Astrocyte (in vitro differentiated cells and primary cell): ENCODE data around the gene MOG. TPM values are rescaled to one million over a fixed set of nuclear protein-coding genes. Genes with fewer than 3 reads are reported as not detected.
A peak's percentile ranks its signal among the peaks of the same experiment; 100 is the strongest.

Experiments
- DNase-seq: peaks from one replicate; pipeline ENCODE4 v3.0.0-alpha.2; 2010; ENCODE audit warnings: low read depth
- FAIRE-seq: peaks from 2 replicates; lab custom pipeline; 2011; peaks lifted over from hg19 to GRCh38; lab: Jason Lieb, UNC
- H2AFZ ChIP-seq: 2 replicates; pipeline ENCODE4 v1.6.0; 2012; ENCODE audit warnings: low read depth, low read length, inconsistent platforms
- H3K27ac ChIP-seq: 2 replicates; pipeline ENCODE4 v1.5.1; 2011; ENCODE audit warnings: low read depth, low read length, inconsistent platforms
- H3K27me3 ChIP-seq: 2 replicates; pipeline ENCODE4 v1.6.0; 2011; ENCODE audit warnings: low read length, inconsistent platforms; ENCODE audit not compliant: insufficient read depth
- H3K36me3 ChIP-seq: 2 replicates; pipeline ENCODE4 v1.5.1; 2011; ENCODE audit warnings: low read length, inconsistent platforms; ENCODE audit not compliant: insufficient read depth
- H3K4me1 ChIP-seq: 2 replicates; pipeline ENCODE4 v1.5.1; 2011; ENCODE audit warnings: low read length, inconsistent platforms; ENCODE audit not compliant: insufficient read depth
- H3K4me2 ChIP-seq: 2 replicates; pipeline ENCODE4 v1.6.0; 2012; ENCODE audit warnings: low read length, inconsistent platforms
- H3K4me3 ChIP-seq: 2 replicates; pipeline ENCODE4 v1.5.1; 2011; ENCODE audit warnings: low read depth, mild to moderate bottlenecking, low read length, inconsistent platforms; ENCODE audit not compliant: insufficient read depth
- H3K79me2 ChIP-seq: 2 replicates; pipeline ENCODE4 v1.6.0; 2012; ENCODE audit warnings: mild to moderate bottlenecking, low read length, inconsistent platforms; ENCODE audit not compliant: insufficient read depth
- H3K9ac ChIP-seq: 2 replicates; pipeline ENCODE4 v1.6.0; 2012; ENCODE audit warnings: mild to moderate bottlenecking, low read length, inconsistent platforms
- H3K9me3 ChIP-seq: 2 replicates; pipeline ENCODE4 v1.5.1; 2012; ENCODE audit warnings: low read depth, mild to moderate bottlenecking, low read length, inconsistent platforms; ENCODE audit not compliant: insufficient read depth
- H4K20me1 ChIP-seq: 2 replicates; pipeline ENCODE4 v1.6.0; 2012; ENCODE audit warnings: low read length, inconsistent platforms; ENCODE audit not compliant: insufficient read depth
- H3K27ac Mint-ChIP-seq: one replicate; pipeline ENCODE4 v1.8.0; 2021; ENCODE audit warnings: mild to moderate bottlenecking, mixed read lengths; ENCODE audit not compliant: unreplicated experiment
- H3K27me3 Mint-ChIP-seq: one replicate; pipeline ENCODE4 v1.8.0; 2021; ENCODE audit warnings: low read depth, mixed read lengths; ENCODE audit not compliant: unreplicated experiment
- H3K36me3 Mint-ChIP-seq: one replicate; pipeline ENCODE4 v1.8.0; 2021; ENCODE audit warnings: low read depth, mixed read lengths; ENCODE audit not compliant: unreplicated experiment
- H3K4me1 Mint-ChIP-seq: one replicate; pipeline ENCODE4 v1.8.0; 2021; ENCODE audit warnings: low read depth, mixed read lengths; ENCODE audit not compliant: unreplicated experiment
- H3K4me3 Mint-ChIP-seq: one replicate; pipeline ENCODE4 v1.8.0; 2021; ENCODE audit warnings: mild to moderate bottlenecking, moderate library complexity, mixed read lengths; ENCODE audit not compliant: unreplicated experiment
- H3K9me3 Mint-ChIP-seq: one replicate; pipeline ENCODE4 v1.8.0; 2021; ENCODE audit warnings: mild to moderate bottlenecking, mixed read lengths; ENCODE audit not compliant: unreplicated experiment
- EZH2 ChIP-seq: IDR thresholded peaks from 2 replicates; pipeline ENCODE4 v1.6.1; 2012; ENCODE audit warnings: mild to moderate bottlenecking, low read length, inconsistent platforms; ENCODE audit not compliant: insufficient read depth
- total RNA-seq: library from RNA; stranded (reverse); gene quantifications from 2 replicates; pipeline ENCODE4 v1.2.1, GENCODE V29; 2021
- TF ChIP-seq, protein P1 (sequence below): IDR thresholded peaks from 2 replicates; pipeline ENCODE4 v1.5.1; 2011; ENCODE audit warnings: low read depth, mild to moderate bottlenecking, inconsistent platforms, low read length, moderate library complexity; ENCODE audit not compliant: insufficient read depth

Gene MOG
- total RNA-seq, 1 donor from 2014 or later: not detected

DNA sequence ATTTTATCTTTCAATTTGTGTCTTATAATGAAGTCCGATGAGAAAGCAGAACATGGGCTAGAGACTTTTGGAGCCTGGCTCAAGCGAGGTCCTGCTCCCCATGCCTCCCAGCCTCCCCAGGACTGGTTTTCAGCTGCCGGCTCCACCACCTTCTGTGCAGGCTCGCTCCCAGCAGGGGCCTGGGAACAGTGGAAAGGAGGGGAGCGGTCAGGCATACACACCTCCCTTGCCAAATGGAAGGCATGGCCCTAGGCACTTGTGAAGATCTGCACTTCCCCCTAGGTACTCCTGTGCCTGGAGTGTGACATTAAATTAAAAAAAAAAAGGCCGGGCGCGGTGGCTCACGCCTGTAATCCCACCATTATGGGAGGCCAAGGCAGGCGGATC is 4.7 kb upstream of the MOG start:
- H4K20me1 ChIP-seq: no peaks in the 10 kb centered on the region
- no peaks in the 10 kb centered on the region for H3K36me3 ChIP-seq
- H3K79me2 ChIP-seq: no peaks in the 10 kb centered on the region
- no peak overlapping the region for H2AFZ ChIP-seq
- no peak overlapping the region for H3K27ac ChIP-seq
- TF ChIP-seq, protein P1, sequence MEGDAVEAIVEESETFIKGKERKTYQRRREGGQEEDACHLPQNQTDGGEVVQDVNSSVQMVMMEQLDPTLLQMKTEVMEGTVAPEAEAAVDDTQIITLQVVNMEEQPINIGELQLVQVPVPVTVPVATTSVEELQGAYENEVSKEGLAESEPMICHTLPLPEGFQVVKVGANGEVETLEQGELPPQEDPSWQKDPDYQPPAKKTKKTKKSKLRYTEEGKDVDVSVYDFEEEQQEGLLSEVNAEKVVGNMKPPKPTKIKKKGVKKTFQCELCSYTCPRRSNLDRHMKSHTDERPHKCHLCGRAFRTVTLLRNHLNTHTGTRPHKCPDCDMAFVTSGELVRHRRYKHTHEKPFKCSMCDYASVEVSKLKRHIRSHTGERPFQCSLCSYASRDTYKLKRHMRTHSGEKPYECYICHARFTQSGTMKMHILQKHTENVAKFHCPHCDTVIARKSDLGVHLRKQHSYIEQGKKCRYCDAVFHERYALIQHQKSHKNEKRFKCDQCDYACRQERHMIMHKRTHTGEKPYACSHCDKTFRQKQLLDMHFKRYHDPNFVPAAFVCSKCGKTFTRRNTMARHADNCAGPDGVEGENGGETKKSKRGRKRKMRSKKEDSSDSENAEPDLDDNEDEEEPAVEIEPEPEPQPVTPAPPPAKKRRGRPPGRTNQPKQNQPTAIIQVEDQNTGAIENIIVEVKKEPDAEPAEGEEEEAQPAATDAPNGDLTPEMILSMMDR: no peak
- TF ChIP-seq EZH2: no peak
- DNase-seq (no peak), FAIRE-seq (no peak)
- Mint-ChIP-seq H3K4me1 (peaks cover 13% of the 10 kb centered on the region), H3K36me3 (no peaks in the 10 kb centered on the region), H3K4me3 (no peak overlapping the region), H3K27me3 (no peaks in the 10 kb centered on the region), H3K27ac (no peak overlapping the region), H3K9me3 (no peaks in the 10 kb centered on the region)
- H3K9me3 ChIP-seq: no peaks in the 10 kb centered on the region
- no peak overlapping the region for H3K4me3 ChIP-seq
- H3K4me1 ChIP-seq: peaks cover 9% of the 10 kb centered on the region
- H3K4me2 ChIP-seq: no peak overlapping the region
- no peak overlapping the region for H3K9ac ChIP-seq
- peaks cover 3% of the 10 kb centered on the region for H3K27me3 ChIP-seq

DNA sequence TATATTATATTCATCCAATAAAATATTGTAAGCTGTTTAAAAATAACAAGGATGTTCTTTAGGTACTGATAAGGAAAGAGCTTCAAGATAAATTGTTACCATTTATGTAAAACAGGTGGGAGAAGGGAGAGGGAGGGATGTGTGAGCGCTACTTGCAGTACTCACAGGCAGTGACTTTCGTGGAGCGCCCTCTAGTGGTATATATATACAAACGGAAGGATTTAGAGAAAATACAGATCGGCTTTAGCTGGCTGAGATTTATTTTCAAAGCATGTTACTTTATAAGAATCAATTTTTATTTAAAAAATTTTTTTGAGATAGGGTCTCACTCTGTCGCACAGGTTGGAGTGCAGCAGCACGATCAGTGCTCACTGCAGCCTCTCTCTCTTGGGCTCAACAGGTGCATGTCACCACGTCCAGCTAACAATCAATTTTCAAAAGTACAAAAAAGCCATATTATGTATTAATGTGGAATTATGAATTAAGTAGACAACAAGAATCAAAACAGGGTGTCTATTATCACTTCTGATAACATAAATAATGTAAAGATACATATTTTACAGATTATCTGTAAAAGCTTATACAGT is 3.3 kb upstream of the MOG start:
- Histone ChIP-seq H3K36me3 (no peaks in the 10 kb centered on the region), H3K4me3 (no peak overlapping the region), H3K9me3 (no peaks in the 10 kb centered on the region), H3K79me2 (no peaks in the 10 kb centered on the region), H2AFZ (no peak overlapping the region), H3K27ac (no peak overlapping the region), H3K4me1 (peaks cover 9% of the 10 kb centered on the region), H3K9ac (no peak overlapping the region), H3K27me3 (peaks cover 3% of the 10 kb centered on the region), H3K4me2 (no peak overlapping the region), H4K20me1 (no peaks in the 10 kb centered on the region)
- peaks cover 13% of the 10 kb centered on the region for H3K4me1 Mint-ChIP-seq
- H3K4me3 Mint-ChIP-seq: no peak overlapping the region
- TF ChIP-seq EZH2: no peak
- TF ChIP-seq, protein P1: peak; percentile 84
- DNase-seq (peak; percentile 52), FAIRE-seq (no peak)
- no peaks in the 10 kb centered on the region for H3K9me3 Mint-ChIP-seq
- no peaks in the 10 kb centered on the region for H3K36me3 Mint-ChIP-seq
- no peaks in the 10 kb centered on the region for H3K27me3 Mint-ChIP-seq
- H3K27ac Mint-ChIP-seq: no peak overlapping the region

DNA sequence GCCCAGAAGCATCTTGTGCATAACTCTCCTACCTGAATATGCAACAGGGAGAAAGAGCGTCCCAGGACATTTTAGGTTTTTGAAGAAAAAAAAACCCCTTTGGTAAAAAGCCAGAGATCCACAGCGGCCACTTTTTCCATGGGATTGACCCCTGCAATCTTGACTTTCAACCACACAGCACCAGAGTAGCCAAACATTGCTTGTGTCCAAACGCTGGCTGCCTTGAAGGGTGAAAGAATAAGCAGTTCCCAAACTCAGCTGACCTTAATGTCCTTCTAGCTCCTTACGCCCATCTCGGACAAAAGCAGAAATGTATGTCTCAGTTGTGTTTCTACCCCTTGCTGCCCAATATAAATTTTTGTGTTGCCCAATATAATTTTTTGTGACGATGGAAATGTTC is 1.2 kb upstream of the MOG start:
- no peaks in the 10 kb centered on the region for H3K79me2 ChIP-seq
- DNase-seq (no peak), FAIRE-seq (no peak)
- H2AFZ ChIP-seq: no peak overlapping the region
- H4K20me1 ChIP-seq: no peaks in the 10 kb centered on the region
- Mint-ChIP-seq H3K36me3 (no peaks in the 10 kb centered on the region), H3K27ac (no peak overlapping the region), H3K4me3 (no peak overlapping the region), H3K9me3 (no peaks in the 10 kb centered on the region), H3K4me1 (peaks cover 10% of the 10 kb centered on the region), H3K27me3 (no peaks in the 10 kb centered on the region)
- no peaks in the 10 kb centered on the region for H3K4me1 ChIP-seq
- H3K9ac ChIP-seq: no peak overlapping the region
- H3K27ac ChIP-seq: no peak overlapping the region
- peaks cover 3% of the 10 kb centered on the region for H3K27me3 ChIP-seq
- no peak overlapping the region for H3K4me2 ChIP-seq
- no peak overlapping the region for H3K4me3 ChIP-seq
- H3K36me3 ChIP-seq: no peaks in the 10 kb centered on the region
- no peak for TF ChIP-seq EZH2
- TF ChIP-seq, protein P1: no peak
- H3K9me3 ChIP-seq: no peaks in the 10 kb centered on the region
